ENCODE data around the gene RPUSD1.
"Not testable (repeated sequence)": the region's sequence is repeated elsewhere in the genome, so short reads cannot be mapped to it uniquely, and the experiment has no call there.

The RPUSD1 gene

DNA sequence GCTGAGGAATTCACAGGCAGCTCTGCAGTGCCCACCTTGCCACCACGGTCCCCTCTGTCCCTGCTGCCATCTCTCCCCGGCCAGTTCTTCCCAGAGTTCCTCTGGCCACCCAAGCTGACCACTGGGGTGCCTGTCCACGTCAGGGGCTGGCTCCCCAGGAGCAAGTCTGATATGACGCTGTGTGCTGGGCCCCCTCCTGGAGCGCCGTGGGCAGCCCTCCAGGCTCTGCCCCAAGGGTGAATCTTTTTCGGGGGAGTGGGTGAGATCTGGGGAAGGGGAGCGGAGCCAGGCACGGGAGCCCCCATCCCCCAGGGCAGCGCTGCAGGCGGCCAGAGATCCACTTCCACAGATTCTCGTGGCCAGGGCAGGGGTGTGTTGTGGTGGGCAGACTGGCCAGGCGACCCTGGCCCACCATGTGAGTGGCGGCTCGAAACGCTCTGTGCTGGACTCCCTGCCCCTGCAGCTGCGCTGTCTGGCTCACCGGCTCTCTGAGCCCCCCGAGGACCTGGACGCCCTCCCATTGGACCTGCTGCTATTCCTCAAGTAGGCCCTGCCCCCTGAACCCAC is 23.9 kb downstream of the RPUSD1 start:
- DNase-seq, result no peak

DNA sequence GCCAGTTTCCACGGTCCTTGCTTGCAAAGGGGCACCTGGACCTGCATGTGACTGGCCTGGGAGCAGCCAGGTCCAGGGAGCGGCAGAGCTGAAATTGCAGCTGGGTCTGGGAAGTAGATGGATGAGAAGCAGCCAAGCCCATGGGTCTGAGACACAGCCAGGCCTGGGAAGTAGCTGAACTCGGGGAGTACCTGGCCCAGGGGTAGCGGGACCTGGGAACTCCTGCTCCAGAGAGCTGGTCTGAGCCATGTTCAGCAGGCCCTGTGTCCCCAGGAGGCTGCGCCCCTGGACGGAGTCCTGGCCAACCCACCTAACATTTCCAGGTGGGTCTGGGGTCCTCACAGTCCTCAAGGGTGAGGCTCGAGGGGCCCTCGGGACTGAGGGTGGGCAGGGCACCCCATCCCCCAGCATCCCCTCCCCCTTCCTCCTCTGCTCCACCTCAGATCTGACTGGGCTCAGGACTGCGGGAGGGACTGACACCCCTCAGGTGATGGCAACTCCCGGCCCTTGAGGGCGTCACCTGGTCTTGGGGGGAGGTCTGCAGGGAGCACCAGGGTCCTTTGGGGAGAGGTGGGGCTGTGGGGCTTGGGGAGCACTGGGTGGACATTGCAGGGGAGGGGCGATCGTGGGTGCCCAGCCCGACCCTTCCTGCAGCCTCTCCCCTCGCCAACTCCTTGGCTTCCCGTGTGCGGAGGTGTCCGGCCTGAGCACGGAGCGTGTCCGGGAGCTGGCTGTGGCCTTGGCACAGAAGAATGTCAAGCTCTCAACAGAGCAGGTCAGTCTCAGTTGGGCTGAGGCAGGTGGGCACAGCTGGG is 24.6 kb downstream of the RPUSD1 start:
- no peak for DNase-seq

GRCh38 chr16:762595-763268 is 25.4 kb downstream of the RPUSD1 start:
- no peak for DNase-seq

- DNase-seq, result no peak
These were observed 26.3 kb downstream of the RPUSD1 start for GRCh38 chr16:761625-762513.

GRCh38 chr16:760545-761343 is 27.4 kb downstream of the RPUSD1 start, which contains the start of gene MSLN:
Gene MSLN (plus strand): TSS chr16:760734. CDS start chr16:762681, 1,947 bp downstream.
- no peak for DNase-seq

- DNase-seq, result no peak
These were observed 28.1 kb downstream of the RPUSD1 start for GRCh38 chr16:760065-760464.

DNA sequence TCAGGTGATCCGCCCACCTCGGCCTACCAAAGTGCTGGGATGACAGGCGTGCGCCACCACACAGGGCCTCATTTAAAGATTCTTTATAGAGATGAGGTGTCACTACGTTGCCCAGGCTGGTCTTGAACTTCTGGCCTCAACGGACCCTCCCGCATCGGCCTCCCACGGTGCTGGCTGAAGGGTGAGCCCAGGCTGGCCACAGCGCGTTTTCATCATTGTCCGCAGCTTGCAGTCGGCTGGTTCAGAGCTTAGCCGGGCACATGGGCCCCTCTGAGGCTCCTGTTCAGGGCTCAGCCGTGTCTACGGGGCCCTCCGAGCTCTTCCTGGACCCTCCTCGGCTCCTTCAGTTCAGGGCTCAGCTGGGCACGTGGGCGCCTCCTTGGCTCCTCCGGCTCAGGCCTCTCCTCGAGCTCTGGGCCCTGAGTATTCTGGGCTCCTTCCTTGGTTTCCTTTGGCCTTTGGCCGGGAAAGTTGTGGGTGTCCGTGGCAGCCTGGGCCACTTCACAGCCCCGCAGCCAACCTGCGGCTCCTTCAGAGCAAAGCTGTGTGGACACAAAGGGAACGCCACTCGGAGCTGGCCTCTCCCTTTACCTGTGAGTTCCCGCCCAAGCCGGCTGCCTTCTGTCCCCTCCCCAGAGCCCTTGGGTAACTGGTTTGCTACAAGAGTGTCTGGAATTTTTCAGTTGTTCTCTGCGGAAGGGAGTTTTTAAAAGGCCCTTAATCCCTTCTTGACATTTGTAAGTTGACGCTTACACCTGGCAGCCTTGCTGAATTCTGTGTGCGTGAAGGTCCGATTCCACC is 28.9 kb downstream of the RPUSD1 start:
- DNase-seq, result no peak

DNA sequence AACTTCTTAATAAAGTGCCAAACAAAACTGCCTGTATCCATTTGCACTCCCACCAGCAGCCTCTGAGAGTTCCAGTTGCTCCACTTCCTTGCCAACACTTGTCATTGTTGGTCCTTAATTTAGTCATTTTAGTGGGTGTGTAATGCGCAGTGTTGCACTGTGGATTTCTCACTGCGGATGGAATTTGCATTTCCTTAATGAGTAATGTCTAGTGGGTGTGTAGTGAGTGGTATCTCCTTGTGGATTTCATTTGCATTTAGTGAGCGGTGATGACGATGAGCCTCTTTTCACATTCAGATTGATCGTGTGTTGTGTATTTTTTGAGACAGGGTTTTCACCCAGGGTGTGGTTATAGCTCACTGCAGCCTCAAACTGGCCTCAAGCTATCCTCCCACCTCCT is 31.8 kb downstream of the RPUSD1 start:
- no peak for DNase-seq

DNA sequence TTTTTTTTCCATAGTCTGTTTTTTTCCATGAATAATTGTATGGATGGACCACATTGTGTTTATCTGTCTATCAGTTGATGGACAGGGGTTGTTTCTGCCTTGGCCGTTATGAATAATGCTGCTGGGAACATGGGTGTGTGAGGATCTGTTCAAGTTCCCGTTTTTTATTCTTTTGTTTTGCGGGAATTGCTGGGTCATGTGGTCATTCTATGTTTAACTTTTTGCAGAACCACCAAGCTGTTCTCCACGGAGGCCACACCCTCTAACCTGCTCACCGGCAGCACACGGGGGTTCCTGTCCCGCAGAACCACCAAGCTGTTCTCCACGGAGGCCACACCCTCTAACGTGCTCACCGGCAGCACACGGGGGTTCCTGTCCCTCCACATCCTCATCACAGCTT is 33.5 kb downstream of the RPUSD1 start:
- DNase-seq, result no peak

DNA sequence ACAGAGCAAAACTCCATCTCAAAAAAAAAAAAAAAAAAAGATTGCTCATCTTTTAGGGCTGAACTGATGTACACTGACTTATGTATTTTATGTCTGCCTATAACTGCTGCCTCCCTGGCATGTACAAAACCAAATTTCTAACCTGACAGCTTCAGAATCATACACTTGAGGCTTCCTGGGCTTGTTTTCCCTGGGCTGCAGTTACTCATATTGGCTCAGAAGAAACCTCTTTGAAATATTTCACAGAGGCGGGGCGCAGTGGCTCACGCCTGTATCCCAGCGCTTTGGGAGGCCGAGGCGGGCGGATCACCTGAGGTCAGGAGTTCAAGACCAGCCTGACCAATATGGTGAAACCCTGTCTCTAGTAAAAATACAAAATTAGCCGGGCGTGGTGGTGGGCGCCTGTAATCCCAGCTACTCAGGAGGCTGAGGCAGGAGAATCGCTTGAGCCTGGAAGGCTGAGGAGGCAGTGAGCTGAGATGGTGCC is 34.0 kb downstream of the RPUSD1 start:
- not testable (repeated sequence) for DNase-seq

- no peak for DNase-seq
These were observed 36.2 kb downstream of the RPUSD1 start for GRCh38 chr16:752007-752312.

DNA sequence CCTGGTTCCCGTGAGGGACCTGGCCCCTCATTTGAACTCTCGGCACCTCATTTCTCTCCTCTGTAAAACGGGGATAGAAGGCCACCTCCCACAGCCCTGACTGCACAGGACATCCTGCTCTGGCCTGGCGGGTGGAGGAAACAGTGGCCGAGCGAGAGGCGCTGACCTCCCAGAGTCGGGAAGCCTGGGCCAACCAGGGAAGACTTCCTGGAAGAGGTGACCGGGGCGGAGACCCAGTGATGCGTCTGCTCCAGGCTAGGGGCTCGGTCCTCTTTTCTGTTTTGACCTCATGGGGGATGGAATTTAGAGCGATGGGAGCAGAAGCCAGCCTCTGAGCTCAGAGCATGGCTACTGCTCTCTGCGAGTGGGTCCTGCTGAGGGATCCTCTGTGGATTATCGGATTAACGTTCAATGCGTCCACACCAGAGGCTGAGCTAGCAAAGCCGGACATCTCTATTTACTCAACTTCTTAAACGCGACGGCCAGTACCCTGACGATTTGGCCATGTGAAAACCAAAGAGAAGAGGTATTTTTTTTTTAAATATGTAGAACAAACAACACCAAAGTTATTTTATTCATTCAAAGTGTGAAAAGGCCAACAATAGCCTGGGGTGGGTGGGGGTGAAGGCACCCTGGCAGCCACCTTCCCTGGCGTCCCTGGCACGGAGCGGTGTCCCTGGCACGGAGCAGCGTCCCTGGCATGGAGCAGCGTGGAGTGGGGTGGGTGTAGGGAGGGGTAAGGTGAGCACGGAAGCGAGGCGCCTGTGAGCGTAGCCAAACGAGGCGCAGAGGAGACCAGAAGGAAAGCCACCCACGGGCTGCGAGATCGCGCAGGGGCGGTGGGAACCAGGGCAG is 36.8 kb downstream of the RPUSD1 start:
- no peak for DNase-seq

- DNase-seq, result no peak
These were observed 37.7 kb downstream of the RPUSD1 start for GRCh38 chr16:750485-750884.

DNA sequence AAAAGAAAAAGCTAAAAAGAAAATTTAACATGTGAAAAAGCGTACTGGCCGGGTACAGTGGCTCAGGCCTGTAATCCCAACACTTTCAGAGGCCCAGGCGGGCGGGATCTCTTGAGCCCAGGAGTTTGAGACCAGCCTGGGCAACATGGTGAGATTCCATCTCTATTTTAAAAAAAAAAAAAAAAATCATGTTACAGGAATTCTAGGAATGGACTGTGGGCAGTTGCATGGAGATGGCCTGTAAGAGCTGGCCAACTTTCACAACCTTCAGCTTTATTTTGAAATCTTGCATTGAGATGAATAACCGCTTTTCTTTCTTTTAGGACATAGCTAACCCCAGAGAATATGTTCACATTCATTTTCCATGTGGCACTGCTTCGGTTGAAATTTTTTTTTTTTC is 39.2 kb downstream of the RPUSD1 start:
- DNase-seq, result no peak

DNA sequence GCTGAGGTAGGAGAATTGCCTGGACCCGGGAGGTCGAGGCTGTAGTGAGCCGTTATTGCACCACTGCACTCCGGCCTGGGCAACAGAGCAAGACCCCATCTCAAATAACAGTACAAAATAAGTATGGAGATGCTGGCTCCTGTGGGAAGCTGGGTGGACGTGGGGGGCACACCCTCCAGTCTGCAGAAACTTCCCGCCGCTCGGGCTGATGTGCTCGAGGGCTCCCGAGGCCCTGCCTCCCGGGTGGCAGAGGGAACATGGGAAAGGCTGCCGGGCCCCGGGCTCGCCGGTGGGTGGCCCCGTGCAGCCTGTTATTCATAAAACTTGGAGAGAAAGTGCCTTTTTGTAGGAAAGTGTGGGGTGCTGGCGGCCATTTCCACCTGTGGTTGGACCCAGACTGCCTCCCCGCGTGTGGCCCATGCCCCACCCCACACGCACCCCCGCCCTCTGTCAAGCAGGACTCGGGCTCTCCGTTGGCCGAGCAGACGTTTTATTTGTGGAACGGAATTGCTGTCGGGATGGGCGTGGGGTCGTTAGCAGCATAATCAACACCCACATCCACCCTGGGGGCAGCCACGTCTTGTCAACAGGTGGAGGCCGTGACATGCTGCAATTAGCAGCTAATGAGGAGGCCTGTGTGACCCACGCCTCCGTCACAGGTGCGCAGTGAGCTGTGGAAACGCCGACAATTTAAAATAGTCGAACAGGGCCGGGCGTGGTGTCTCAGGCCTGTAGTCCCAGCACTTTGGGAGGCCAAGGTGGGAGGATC is 40.0 kb downstream of the RPUSD1 start:
- no peak for DNase-seq

DNA sequence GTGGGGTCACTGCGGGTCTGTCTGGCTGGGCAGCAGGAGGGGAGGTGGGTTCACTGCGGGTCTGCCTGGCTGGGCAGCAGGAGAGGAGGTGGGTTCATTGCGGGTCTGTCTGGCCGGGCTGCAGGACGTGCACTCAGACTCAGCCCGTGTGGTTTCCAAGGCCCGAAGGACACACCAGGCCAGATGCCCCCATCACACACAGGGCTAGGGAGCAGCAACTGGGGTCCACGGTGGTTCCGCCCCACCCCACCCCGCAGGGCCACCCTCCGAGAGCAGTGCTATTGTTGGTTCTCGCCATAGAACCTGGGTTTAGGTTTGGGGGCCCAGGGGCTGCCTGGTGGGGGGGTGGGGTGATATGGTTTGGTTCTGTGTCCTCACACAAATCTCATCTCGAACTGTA is 41.5 kb downstream of the RPUSD1 start:
- DNase-seq, result no peak

GRCh38 chr16:745739-746138 is 42.4 kb downstream of the RPUSD1 start:
- no peak for DNase-seq

- no peak for DNase-seq
These were observed 44.2 kb downstream of the RPUSD1 start for GRCh38 chr16:743794-744500.

DNA sequence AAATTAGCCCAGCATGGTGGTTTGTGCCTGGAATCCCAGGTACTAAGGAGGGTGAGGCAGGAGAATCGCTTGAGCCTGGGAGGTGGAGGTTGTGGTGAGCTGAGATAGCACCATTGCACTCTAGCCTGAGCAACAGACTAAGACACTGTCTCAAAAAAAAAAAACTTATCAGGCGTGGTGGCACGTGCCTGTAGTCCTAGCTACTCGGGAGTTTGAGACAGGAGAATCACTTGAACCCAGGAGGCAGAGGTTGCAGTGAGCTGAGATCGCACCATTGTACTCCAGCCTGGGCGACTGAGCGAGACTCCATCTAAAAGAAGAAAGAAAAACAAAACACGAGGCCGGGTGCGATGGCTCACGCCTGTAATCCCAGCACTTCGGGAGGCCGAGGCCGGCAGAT is 45.3 kb downstream of the RPUSD1 start:
- not testable (repeated sequence) for DNase-seq

Measured in cerebellar nuclear complex (tissue), 1 donor.